ENCODE measurements around the gene NLGN1. TPM values are rescaled to one million over a fixed set of nuclear protein-coding genes. Genes with fewer than 3 reads are reported as not detected.

The NLGN1 gene
- total RNA-seq, 3 donors from 2014 or later (not counting 1 experiment from before 2014, with no cell fraction given), result not detected

DNA sequence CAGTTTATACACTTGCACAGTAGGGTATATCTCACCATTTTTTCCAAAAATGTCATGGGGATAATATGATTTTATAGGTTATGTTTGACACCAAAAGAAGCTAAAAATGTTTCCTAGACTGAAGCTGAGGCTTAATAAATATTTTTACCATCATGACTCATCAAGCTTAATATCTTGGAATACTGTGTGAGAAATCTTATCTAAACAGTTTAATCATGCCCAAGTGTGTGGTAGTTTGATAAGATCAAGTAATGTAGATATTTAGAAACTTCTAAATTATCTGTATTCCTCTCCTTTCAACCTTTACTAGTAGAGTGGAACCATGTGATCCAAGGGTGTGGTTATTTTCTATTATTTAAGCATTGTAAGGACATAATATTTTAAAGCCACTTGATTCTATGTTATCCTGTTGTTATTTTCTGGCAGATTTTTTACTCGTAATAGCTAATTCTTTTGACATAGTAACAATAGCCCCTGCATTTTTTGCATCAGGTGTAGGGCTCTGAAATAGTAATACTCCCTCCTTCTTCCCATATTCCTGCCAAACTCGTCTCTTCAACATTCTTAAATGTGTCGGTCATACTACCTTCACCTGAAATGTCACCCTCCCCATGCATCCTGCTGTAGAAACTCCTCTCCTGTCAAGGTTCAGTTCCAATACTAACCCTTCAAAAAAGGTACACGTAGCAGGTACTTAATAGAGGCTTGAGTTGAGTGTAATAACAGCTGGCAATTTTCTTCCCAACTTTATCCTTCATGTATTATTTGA is 729.6 kb downstream of the NLGN1 start:
- TF ChIP-seq, protein P1, sequence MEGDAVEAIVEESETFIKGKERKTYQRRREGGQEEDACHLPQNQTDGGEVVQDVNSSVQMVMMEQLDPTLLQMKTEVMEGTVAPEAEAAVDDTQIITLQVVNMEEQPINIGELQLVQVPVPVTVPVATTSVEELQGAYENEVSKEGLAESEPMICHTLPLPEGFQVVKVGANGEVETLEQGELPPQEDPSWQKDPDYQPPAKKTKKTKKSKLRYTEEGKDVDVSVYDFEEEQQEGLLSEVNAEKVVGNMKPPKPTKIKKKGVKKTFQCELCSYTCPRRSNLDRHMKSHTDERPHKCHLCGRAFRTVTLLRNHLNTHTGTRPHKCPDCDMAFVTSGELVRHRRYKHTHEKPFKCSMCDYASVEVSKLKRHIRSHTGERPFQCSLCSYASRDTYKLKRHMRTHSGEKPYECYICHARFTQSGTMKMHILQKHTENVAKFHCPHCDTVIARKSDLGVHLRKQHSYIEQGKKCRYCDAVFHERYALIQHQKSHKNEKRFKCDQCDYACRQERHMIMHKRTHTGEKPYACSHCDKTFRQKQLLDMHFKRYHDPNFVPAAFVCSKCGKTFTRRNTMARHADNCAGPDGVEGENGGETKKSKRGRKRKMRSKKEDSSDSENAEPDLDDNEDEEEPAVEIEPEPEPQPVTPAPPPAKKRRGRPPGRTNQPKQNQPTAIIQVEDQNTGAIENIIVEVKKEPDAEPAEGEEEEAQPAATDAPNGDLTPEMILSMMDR (IDR thresholded peaks at IDR 0.05), result no peak
- Histone ChIP-seq H3K4me1 (ENCODE audit: control insufficient read depth, insufficient read depth, low read length) (no peaks in the 10 kb centered on the region), H3K27me3 (ENCODE audit: control insufficient read depth, insufficient read depth, low read length) (no peaks in the 10 kb centered on the region), H3K36me3 (ENCODE audit: control insufficient read depth, insufficient read depth, low read length) (no peaks in the 10 kb centered on the region), H3K9me3 (ENCODE audit: control insufficient read depth, insufficient read depth, low read length) (no peaks in the 10 kb centered on the region), H3K27ac (ENCODE audit: low read length) (no peak overlapping the region), H3K4me3 (ENCODE audit: low read length) (no peak overlapping the region)
- no peak overlapping the region for H3K27ac Mint-ChIP-seq
- H3K4me3 Mint-ChIP-seq, result no peak overlapping the region
- peaks cover 0 to 9% of the 10 kb centered on the region in 2 donors for H3K9me3 Mint-ChIP-seq
- intact Hi-C loops (cut with micrococcal nuclease), result no loop called here
- no peaks in the 10 kb centered on the region for H3K36me3 Mint-ChIP-seq
- ATAC-seq (no peak), DNase-seq (no peak)
- no peaks in the 10 kb centered on the region for H3K27me3 Mint-ChIP-seq (ENCODE audit: low read depth in 2 of 2)
- WGBS (ENCODE audit: insufficient coverage), result 79% methylated on average over 3 of the region's 4 CpGs
- H3K4me1 Mint-ChIP-seq, result no peaks in the 10 kb centered on the region

DNA sequence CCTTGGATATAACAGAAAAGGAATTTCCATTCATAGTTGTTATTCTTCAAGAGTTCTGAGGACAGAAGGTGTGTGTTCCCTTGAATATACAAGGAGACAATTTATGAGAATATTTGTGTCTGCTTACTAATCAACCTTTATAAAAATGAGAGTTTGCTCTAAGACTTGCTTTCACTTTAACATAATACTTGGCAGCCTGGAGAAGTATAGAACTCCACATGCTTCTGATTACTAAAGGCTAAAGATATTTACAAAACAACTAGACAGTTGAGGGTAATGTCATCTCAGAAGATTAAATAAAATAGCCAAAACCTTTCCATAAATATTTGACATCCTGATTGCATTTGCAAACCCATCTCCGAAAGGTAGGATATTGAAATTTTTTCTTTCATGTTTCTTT is 734.5 kb downstream of the NLGN1 start:
- H3K4me1 ChIP-seq (ENCODE audit: control insufficient read depth, insufficient read depth, low read length), result no peaks in the 10 kb centered on the region
- no peak overlapping the region for H3K27ac ChIP-seq (ENCODE audit: low read length)
- no peak overlapping the region for H3K4me3 ChIP-seq (ENCODE audit: low read length)
- ATAC-seq, result no peak
- H3K9me3 ChIP-seq (ENCODE audit: control insufficient read depth, insufficient read depth, low read length), result no peaks in the 10 kb centered on the region
- Mint-ChIP-seq H3K9me3 (peaks cover 0 to 3% of the 10 kb centered on the region in 2 donors), H3K36me3 (no peaks in the 10 kb centered on the region), H3K27ac (no peak overlapping the region), H3K27me3 (ENCODE audit: low read depth in 2 of 2) (no peaks in the 10 kb centered on the region), H3K4me1 (no peaks in the 10 kb centered on the region), H3K4me3 (no peak overlapping the region)
- DNase-seq, result no peak
- H3K27me3 ChIP-seq (ENCODE audit: control insufficient read depth, insufficient read depth, low read length), result no peaks in the 10 kb centered on the region
- WGBS (ENCODE audit: insufficient coverage), result no CpG with 5 or more reads among the region's 1 CpG
- intact Hi-C loops (cut with micrococcal nuclease), result no loop called here
- TF ChIP-seq, protein P1 (IDR thresholded peaks at IDR 0.05), result no peak
- H3K36me3 ChIP-seq (ENCODE audit: control insufficient read depth, insufficient read depth, low read length), result no peaks in the 10 kb centered on the region

DNA sequence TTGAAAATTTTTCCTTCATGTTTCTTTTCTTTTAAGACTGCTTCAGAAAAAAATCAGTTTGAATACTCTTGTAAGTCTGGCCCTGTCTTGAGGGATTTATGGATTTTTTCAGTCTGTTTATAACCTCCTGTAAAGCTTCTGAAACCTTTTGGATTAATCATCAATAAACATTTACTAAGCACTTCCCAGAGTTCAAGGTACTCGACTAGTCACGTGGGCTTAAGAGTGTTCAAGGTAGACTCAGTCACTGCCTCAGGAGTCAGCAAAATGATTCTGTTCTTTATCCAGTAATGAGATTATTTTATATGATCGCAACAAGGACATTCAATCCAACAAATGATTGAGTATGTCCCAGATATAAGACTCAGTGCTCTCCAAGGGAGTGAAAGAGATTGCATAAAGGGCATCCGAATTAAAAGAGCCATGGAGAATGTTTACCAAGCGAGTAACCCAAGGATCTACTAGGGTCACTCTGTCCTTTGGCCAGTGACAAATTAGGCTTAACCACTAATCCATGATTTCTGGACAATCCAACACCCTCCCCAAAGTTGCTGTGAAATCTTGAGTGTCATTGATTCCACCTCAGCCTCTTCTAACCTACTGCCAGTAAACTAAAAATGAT is 735.0 kb downstream of the NLGN1 start:
- Mint-ChIP-seq H3K27ac (no peak overlapping the region), H3K4me1 (no peaks in the 10 kb centered on the region), H3K4me3 (no peak overlapping the region), H3K27me3 (ENCODE audit: low read depth in 2 of 2) (no peaks in the 10 kb centered on the region), H3K9me3 (peaks cover 0 to 3% of the 10 kb centered on the region in 2 donors), H3K36me3 (no peaks in the 10 kb centered on the region)
- Histone ChIP-seq H3K27me3 (ENCODE audit: control insufficient read depth, insufficient read depth, low read length) (no peaks in the 10 kb centered on the region), H3K36me3 (ENCODE audit: control insufficient read depth, insufficient read depth, low read length) (no peaks in the 10 kb centered on the region), H3K9me3 (ENCODE audit: control insufficient read depth, insufficient read depth, low read length) (no peaks in the 10 kb centered on the region), H3K4me1 (ENCODE audit: control insufficient read depth, insufficient read depth, low read length) (no peaks in the 10 kb centered on the region), H3K4me3 (ENCODE audit: low read length) (no peak overlapping the region), H3K27ac (ENCODE audit: low read length) (no peak overlapping the region)
- DNase-seq (no peak), ATAC-seq (no peak)
- TF ChIP-seq, protein P1 (IDR thresholded peaks at IDR 0.05), result no peak
- 85% methylated on average over 5 of the region's 5 CpGs for WGBS (ENCODE audit: insufficient coverage)
- intact Hi-C loops (cut with micrococcal nuclease), result no loop called here
